Mesendoderm (in vitro differentiated cells): ENCODE results near the gene IGF2R.

Experiments used
- DNase-seq: peaks from one replicate; pipeline ENCODE4 v3.0.0; 2013
- H2AK5ac ChIP-seq: 2 replicates; pipeline ENCODE4 v1.6.1; 2013; ENCODE audit warnings: low read length, inconsistent platforms
- H2BK120ac ChIP-seq: 2 replicates; pipeline ENCODE4 v1.6.1; 2013; ENCODE audit warnings: low read depth, mild to moderate bottlenecking, low read length, moderate library complexity, mixed read lengths
- H2BK15ac ChIP-seq: replicated peaks from 2 replicates; pipeline ENCODE4 v1.6.1; 2013; ENCODE audit warnings: low read depth, mild to moderate bottlenecking, moderate library complexity
- H2BK5ac ChIP-seq: 2 replicates; pipeline ENCODE4 v1.6.1; 2013; ENCODE audit warnings: low read length, inconsistent platforms
- H3K18ac ChIP-seq: 2 replicates; pipeline ENCODE4 v1.6.1; 2013; ENCODE audit warnings: mild to moderate bottlenecking, low read length, mixed read lengths
- H3K23ac ChIP-seq: one replicate; pipeline ENCODE4 v1.6.1; 2013; ENCODE audit warnings: low read length
- H3K27ac ChIP-seq: 2 replicates; pipeline ENCODE4 v1.5.1; 2013; ENCODE audit warnings: low read depth, mild to moderate bottlenecking, inconsistent platforms, low read length, moderate library complexity
- H3K27me3 ChIP-seq: 2 replicates; pipeline ENCODE4 v1.6.1; 2013; ENCODE audit warnings: low read length, control low read depth, mild to moderate bottlenecking, inconsistent platforms; ENCODE audit not compliant: insufficient read depth, poor library complexity
- H3K36me3 ChIP-seq: 2 replicates; pipeline ENCODE4 v1.6.1; 2013; ENCODE audit warnings: low read length, inconsistent platforms; ENCODE audit not compliant: control insufficient read depth, insufficient read depth
- H3K4ac ChIP-seq: one replicate; pipeline ENCODE4 v1.6.1; 2013; ENCODE audit warnings: low read depth, mild to moderate bottlenecking, low read length, moderate library complexity
- H3K4me1 ChIP-seq: 2 replicates; pipeline ENCODE4 v1.6.1; 2013; ENCODE audit warnings: low read depth, low read length, inconsistent platforms; ENCODE audit not compliant: control insufficient read depth
- H3K4me2 ChIP-seq: 2 replicates; pipeline ENCODE4 v1.6.1; 2013; ENCODE audit warnings: low read length
- H3K4me3 ChIP-seq: 2 replicates; pipeline ENCODE4 v1.5.1; 2013; ENCODE audit warnings: mild to moderate bottlenecking, low read length
- H3K56ac ChIP-seq: one replicate; pipeline ENCODE4 v1.6.1; 2013; ENCODE audit warnings: low read length
- H3K79me1 ChIP-seq: 2 replicates; pipeline ENCODE4 v1.6.1; 2013; ENCODE audit warnings: low read length, inconsistent platforms
- H3K79me2 ChIP-seq: 2 replicates; pipeline ENCODE4 v1.6.1; 2013; ENCODE audit warnings: mild to moderate bottlenecking, low read length; ENCODE audit not compliant: control insufficient read depth, insufficient read depth
- H3K9ac ChIP-seq: 2 replicates; pipeline ENCODE4 v1.6.1; 2013; ENCODE audit warnings: low read length, inconsistent platforms
- H4K5ac ChIP-seq: one replicate; pipeline ENCODE4 v1.6.1; 2013; ENCODE audit warnings: low read length
- H4K8ac ChIP-seq: one replicate; pipeline ENCODE4 v1.6.1; 2013; ENCODE audit warnings: low read depth, mild to moderate bottlenecking, control low read depth, low read length, moderate library complexity
- WGBS: extraction: QIAGEN DNeasy Blood & Tissue Kit; methylation state at CpG from one replicate; pipeline ENCODE4 v1.1.7; 2013; ENCODE audit warnings: low lambda C conversion rate, missing lambda C conversion rate; ENCODE audit not compliant: insufficient coverage; ENCODE audit errors: extremely low coverage; 5-methylcytosine and 5-hydroxymethylcytosine counted together

IGF2R gene

DNA sequence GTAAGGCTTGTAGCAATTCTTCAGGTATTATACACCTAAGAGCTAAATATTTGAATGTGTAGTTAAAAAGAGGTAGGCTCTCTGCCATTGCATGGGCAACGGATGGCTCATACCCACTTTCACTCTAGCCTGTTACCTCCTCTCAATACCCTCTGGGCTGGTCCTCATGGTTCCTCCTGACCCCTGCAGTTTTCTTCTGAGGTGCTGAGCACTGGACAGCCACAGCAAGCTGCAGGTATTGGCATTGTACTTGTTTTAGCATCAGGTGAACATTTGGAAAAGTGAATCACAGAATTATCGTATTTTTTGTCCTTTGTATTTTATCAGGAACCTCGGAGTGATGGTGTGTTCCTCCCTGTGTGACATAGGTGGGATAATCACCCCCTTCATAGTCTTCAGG is 185.6 kb downstream of the IGF2R start:
- Histone ChIP-seq H3K79me1 (no peaks in the 10 kb centered on the region), H3K79me2 (no peaks in the 10 kb centered on the region), H4K5ac (no peak overlapping the region), H2BK5ac (no peak overlapping the region), H3K4ac (no peak overlapping the region), H2AK5ac (no peak overlapping the region), H4K8ac (no peak overlapping the region), H3K18ac (no peak overlapping the region), H2BK120ac (no peak overlapping the region), H3K4me1 (no peaks in the 10 kb centered on the region), H2BK15ac (no peak overlapping the region), H3K56ac (no peak overlapping the region), H3K23ac (no peak overlapping the region), H3K9ac (no peak overlapping the region), H3K27me3 (no peaks in the 10 kb centered on the region), H3K4me2 (no peak overlapping the region), H3K4me3 (no peak overlapping the region), H3K27ac (no peak overlapping the region), H3K36me3 (no peaks in the 10 kb centered on the region)
- DNase-seq, result no peak
- WGBS, result no CpG with 5 or more reads among the region's 3 CpGs

GRCh38 chr6:160156842-160157241 is 188.0 kb downstream of the IGF2R start:
- no peak overlapping the region for H3K4me2 ChIP-seq
- no peaks in the 10 kb centered on the region for H3K27me3 ChIP-seq
- no peak overlapping the region for H3K4me3 ChIP-seq
- no peaks in the 10 kb centered on the region for H3K36me3 ChIP-seq
- no peak overlapping the region for H3K18ac ChIP-seq
- H2BK5ac ChIP-seq, result no peak overlapping the region
- H2BK15ac ChIP-seq, result no peak overlapping the region
- no peak overlapping the region for H3K4ac ChIP-seq
- H2BK120ac ChIP-seq, result no peak overlapping the region
- no CpG with 5 or more reads among the region's 1 CpG for WGBS
- no peak overlapping the region for H4K8ac ChIP-seq
- H3K23ac ChIP-seq, result no peak overlapping the region
- H4K5ac ChIP-seq, result no peak overlapping the region
- DNase-seq, result no peak
- no peaks in the 10 kb centered on the region for H3K79me2 ChIP-seq
- no peaks in the 10 kb centered on the region for H3K4me1 ChIP-seq
- H2AK5ac ChIP-seq, result no peak overlapping the region
- no peaks in the 10 kb centered on the region for H3K79me1 ChIP-seq
- no peak overlapping the region for H3K27ac ChIP-seq
- H3K56ac ChIP-seq, result no peak overlapping the region
- no peak overlapping the region for H3K9ac ChIP-seq

- no peaks in the 10 kb centered on the region for H3K79me2 ChIP-seq
- DNase-seq, result no peak
- H3K27ac ChIP-seq, result no peak overlapping the region
- no peak overlapping the region for H3K4ac ChIP-seq
- no CpG with 5 or more reads among the region's 6 CpGs for WGBS
- no peak overlapping the region for H3K4me3 ChIP-seq
- H3K9ac ChIP-seq, result no peak overlapping the region
- no peaks in the 10 kb centered on the region for H3K27me3 ChIP-seq
- no peaks in the 10 kb centered on the region for H3K79me1 ChIP-seq
- no peak overlapping the region for H3K18ac ChIP-seq
- no peak overlapping the region for H2BK120ac ChIP-seq
- no peak overlapping the region for H2BK5ac ChIP-seq
- no peak overlapping the region for H2BK15ac ChIP-seq
- no peak overlapping the region for H3K56ac ChIP-seq
- H2AK5ac ChIP-seq, result no peak overlapping the region
- H3K4me1 ChIP-seq, result no peaks in the 10 kb centered on the region
- H4K8ac ChIP-seq, result no peak overlapping the region
- H3K4me2 ChIP-seq, result no peak overlapping the region
- no peaks in the 10 kb centered on the region for H3K36me3 ChIP-seq
- H3K23ac ChIP-seq, result no peak overlapping the region
- no peak overlapping the region for H4K5ac ChIP-seq
These were observed 191.6 kb downstream of the IGF2R start for GRCh38 chr6:160160450-160160849.
